ENCODE results near the gene ASIC2. TPM values are rescaled to one million over a fixed set of nuclear protein-coding genes. Genes with fewer than 3 reads are reported as not detected.

ASIC2 gene
- total and polyA plus RNA-seq, 9 of the 15 experiments (the other 6 are each of a cell fraction or from before 2014, with no cell fraction given) = not detected

- POLR2A ChIA-PET = no interaction called here
- no peak for DNase-seq (ENCODE audit: extremely low read depth in 1 of 4, low spot score in 3 of 4)
- no peaks in the 10 kb centered on the region for H3K4me1 ChIP-seq (replicated peaks in 1 of 2; ENCODE audit: control insufficient read depth in 2 of 2, insufficient read depth in 2 of 2, low read length in 2 of 2)
- no TSS peak for BruUV-seq (replicated peaks)
- FAIRE-seq = no peak
- H3K4me2 ChIP-seq (ENCODE audit: insufficient read depth, low read length) = no peak overlapping the region
- H3K27me3 ChIP-seq (ENCODE audit: control insufficient read depth in 2 of 2, insufficient read depth in 2 of 2, low read length in 2 of 2) = no peaks in the 10 kb centered on the region; a peak in 1 of 5 replicates
- in situ Hi-C loops (cut with MboI) (no loop called here), intact Hi-C loops (cut with micrococcal nuclease) (no loop called here)
- no peak overlapping the region for H3K4me3 ChIP-seq
- H3K79me2 ChIP-seq (ENCODE audit: control insufficient read depth, insufficient read depth, low read length) = no peaks in the 10 kb centered on the region
- H3K36me3 ChIP-seq (ENCODE audit: control insufficient read depth, insufficient read depth, low read length) = no peaks in the 10 kb centered on the region
- no peak overlapping the region for H3K9ac ChIP-seq (ENCODE audit: insufficient read depth in 1 of 2, low read depth in 2 of 2, low read length in 2 of 2)
- H3K9me1 ChIP-seq (ENCODE audit: control insufficient read depth, insufficient read depth, low read length) = no peaks in the 10 kb centered on the region
- H3K27ac ChIP-seq (ENCODE audit: extremely low read depth, low read depth, low read length) = no peak overlapping the region
- ATAC-seq = no peak
- no peak overlapping the region for H2AFZ ChIP-seq (ENCODE audit: low read depth, low read length)
- no peaks in the 10 kb centered on the region; the same call in 1 of the 2 replicates for H4K20me1 ChIP-seq (replicated peaks; ENCODE audit: control insufficient read depth, insufficient read depth, low read length)
- CTCF ChIA-PET (ENCODE audit: low intra/inter-chr PET ratio) = no interaction called here
- H3K9me3 ChIP-seq (replicated peaks; ENCODE audit: control insufficient read depth, insufficient read depth, low read depth, low read length) = no peaks in the 10 kb centered on the region
- no peak for TF ChIP-seq NR1H2 (CRISPR knock-in tag; IDR thresholded peaks at IDR 0.05)
- no peak for TF ChIP-seq AFF4 (CRISPR knock-in tag; IDR thresholded peaks at IDR 0.05)
- TF ChIP-seq SNIP1 (IDR thresholded peaks at IDR 0.05; ENCODE audit: low read depth) = no peak
- TF ChIP-seq FOXJ3 (CRISPR knock-in tag; IDR thresholded peaks at IDR 0.05) = no peak
- TF ChIP-seq POLR3G (IDR thresholded peaks at IDR 0.05; ENCODE audit: extremely low read depth, insufficient read length, insufficient replicate concordance) = no peak
- no peak for TF ChIP-seq KDM1A (IDR thresholded peaks at IDR 0.05)
- no peak for TF ChIP-seq PPARD (CRISPR knock-in tag; IDR thresholded peaks at IDR 0.05)
- no peak for TF ChIP-seq REST (IDR thresholded peaks at IDR 0.05; ENCODE audit: borderline replicate concordance)
- no peak for TF ChIP-seq REST (CRISPR knock-in tag; IDR thresholded peaks at IDR 0.05; ENCODE audit: low read depth)
- no peak for TF ChIP-seq CHD2 (IDR thresholded peaks at IDR 0.05; ENCODE audit: low read depth, low read length)
- TF ChIP-seq ZNF274 (IDR thresholded peaks at IDR 0.05; ENCODE audit: borderline replicate concordance, low read depth, low read length) = no peak
- no peak for TF ChIP-seq E2F4 (CRISPR knock-in tag; IDR thresholded peaks at IDR 0.05; ENCODE audit: low read depth)
Measured at GRCh38 chr17:33086878-33087277, 206.2 kb downstream of the ASIC2 start.
